GM21390 (cell line): ENCODE measurements around the gene MLYCD.

Experiments
- ATAC-seq: cut with Tn5 transposase; IDR thresholded peaks from one replicate; pipeline ENCODE4 v1.9.1; 2021; ENCODE audit not compliant: unreplicated experiment

Gene MLYCD

DNA sequence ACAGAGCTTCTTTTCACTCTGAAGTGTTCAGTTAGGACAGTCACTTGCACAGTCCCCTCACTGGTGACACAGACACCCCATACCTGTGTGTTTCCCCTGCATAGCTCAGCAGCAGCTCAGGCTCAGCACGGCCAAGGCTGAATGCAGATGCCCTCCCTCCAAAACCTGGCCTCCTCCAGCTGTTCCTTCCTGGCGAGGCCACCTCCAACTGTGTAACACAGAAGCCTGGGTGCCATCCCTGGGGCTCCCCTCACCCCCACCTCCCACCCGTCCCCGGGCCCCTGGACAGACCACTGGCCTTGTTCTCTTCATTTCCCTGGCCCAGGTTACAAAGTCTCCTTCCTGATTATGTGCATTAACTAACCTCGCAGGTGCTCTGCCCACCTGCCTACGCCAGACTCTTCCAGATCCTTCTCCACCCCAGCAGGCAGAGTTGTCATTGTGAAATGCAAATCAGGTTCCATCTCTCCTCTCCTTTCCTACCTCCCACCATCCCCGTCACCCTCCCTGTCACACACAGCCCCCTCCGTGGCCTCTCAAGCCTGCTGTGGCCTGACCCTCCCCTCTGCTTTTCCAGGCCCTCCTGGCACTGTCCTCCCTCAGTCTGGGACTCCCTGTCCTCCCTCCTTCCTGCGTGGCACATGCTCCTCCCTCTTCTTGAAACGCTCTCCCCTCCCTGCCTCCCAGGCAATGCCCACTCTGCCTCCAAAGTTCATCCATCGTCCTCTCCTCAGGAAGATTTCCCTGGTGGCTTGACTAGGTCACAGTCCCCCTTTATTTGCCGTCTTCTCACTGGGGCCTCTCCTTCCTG lies 26.4 kb downstream of the MLYCD start:
- no peak for ATAC-seq

DNA sequence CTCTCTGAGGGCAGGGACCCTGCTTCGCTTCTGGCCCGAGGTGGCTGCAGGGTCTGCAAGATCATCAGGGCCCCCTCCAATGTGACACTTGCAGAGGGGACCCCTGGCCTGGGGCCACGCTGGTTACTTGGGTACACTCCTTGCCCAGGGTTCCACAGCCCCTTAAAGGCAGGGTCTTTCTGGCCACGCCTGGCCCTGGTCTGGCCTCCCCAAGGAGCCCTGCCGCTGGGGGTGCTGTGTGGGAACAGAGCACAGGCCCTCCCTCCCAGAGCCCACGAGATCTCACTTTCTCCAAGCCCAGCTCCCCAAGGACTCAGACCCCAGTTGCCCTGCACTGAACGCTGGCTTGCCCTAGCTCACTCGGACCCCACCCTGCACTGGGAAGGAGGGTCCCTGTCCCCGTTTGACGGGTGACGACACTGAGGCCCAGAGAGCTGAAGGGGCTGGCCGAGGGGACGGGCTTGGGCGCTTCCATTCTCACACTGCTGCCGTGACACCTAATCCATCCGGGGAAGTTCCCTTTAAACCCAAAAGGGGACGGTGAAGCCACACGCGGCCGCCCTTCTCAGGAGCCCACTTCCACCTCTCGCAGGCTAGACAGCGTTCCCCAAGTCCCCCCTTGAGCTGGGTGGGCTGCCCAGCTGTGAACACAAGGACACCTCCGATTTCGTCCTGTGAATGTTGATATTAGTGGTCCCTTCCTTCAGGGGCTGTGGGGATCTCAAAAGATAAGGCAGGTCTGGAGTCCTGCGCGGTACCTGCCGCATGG lies 27.2 kb downstream of the MLYCD start:
- ATAC-seq = no peak

DNA sequence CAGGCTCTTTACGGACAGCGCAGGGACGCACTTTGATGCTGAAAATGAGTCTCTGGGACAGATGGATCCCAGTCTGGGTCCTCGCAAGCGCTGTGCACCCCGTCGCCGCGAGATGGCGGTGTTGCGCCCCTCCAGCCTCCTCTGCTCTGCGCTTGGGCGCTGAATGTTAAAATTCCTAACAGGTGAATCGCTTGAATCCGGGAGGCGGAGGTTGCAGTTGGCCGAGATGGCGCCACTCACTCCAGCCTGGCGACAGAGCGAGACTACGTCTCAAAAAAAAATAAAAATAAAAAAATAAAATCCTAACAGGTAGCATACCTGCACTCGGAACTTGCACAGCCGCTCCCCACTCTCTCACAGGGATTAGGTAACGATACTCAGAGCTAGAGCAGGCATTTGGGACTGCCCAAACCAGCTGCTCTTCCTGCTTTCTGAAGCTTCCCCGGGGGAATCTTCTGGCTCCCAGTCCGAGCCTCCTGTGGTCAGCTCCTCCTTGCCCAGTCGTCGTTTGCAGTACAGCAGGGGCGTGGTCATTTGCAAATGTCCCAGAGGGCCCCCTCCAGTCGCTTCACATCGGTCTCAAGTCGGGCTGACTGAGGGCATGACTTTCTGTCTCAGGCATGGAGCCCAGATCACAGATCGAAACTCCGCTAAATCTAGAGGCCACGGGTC lies 27.9 kb downstream of the MLYCD start:
- ATAC-seq = peak; percentile 64

DNA sequence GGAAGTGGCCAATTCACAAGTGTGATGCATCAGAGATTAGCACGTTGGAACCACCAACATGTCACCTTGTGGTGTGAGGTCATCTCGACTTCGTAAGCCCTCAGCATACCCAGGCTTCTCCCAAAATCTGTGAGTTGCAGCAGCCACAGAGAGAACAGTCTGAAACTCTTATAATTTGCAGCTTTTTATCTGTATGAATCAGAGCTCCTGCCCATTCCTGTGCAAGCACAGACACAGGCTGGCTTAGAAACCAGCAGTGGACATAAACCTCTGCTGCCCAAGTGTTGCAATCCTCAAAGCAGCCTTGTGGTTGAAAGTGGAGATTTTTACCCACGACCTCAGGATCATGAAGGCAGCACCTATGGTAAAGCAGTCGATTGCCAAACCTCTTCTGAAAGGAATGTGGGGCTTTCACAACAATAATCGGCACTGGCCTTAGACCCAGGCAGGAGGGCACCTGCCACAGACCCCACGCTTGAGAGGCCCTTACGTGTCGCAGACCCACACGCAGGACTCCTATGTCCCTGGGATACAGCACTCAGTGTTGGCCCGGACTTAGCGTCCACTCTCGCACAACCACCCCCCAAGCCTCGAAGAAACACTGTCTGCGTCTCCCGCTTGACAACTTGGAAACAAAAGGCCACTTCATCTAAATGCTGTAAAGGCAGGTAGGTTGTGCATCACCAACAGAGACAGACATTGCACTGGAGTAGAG lies 29.6 kb downstream of the MLYCD start:
- no peak for ATAC-seq

DNA sequence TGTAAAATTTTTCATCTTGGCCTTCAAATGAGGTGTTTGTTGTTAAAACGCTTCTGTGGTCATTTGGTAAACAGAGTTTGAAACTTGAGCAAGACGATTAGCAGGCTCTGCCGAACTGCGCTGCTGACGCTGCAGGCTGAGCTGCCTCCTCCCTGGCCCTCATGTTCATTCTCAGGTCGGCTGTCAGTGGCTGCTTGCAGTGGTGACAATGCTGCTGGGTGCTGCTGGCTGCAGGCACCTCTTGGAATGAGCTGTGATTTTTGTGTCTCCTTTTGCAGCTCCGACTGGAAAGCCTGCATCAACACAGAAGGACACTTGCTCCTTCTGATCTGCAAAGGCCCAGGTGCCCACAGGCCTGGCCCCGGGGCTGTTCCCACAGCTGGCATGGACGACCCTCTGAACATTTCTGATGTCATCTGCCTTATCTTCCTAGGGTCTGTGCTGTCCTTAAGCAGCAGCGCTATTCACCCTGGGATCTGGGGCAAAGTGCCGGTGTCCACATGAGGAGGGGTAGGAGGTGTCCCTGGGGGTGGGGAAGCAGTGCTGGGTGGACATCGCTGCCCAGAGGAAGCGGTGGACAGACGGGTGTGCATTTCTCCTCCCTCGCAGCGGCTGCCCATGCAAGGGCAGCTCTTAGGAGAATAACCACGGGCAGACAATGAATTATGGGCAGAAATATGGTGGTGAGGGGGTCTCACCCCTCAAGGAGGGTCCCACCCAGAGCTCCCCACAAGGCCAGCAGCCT lies 31.1 kb downstream of the MLYCD start:
- no peak for ATAC-seq

DNA sequence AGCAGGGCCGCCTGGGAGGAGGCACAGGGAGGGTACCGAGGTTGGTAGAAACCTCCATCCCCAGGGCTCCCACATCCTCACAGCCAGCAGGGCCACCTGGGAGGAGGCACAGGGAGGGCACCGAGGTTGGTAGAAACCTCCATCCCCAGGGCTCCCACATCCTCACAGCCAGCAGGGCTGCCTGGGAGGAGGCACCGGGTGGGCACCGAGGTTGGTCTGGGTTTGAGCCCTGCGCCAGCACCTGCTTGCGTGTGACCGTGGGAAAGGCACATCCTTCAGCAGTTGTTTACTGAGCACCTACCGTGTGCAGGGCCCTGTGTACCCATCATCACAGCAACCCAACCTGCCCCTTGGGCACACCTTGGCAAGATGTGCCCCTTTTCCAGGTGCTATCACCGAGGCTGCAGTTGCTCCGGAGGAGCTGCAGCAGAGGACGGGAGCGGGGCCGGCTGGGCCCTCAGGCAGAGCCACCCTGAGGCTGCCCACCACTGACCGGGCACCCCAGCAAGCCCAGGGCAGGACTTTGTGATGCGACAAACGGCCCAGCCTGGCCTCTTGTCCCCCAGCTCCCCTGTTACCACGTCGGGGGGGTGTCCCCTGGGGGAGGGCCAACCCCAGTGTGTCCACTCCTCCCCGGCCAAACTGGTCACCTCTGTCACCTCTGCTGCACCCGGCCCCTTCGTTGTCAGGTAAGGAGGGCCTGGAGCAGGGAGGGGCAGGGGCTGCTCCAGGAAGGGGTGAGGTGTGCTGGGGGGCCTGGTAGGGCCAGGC lies 32.0 kb downstream of the MLYCD start:
- ATAC-seq = no peak

DNA sequence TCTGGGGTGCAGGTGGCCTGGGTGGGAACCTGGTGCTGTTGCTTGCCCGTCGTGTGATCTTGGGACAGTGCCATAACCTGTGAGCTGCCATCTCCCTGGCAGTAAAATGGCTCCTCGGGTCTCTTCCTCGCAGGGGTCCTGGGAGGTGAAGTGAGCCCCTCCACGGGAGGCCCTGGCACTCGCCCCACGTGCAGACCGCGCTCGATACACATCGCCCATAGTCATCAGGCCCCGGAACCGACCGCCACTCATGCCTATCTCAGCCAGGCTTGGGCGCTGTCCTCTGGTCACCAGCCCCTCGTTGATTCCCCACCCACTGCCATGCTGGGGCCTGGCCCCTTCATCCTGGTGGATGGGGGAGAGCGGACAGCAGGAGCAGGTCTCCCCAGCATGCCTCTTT lies 32.6 kb downstream of the MLYCD start:
- ATAC-seq = no peak

DNA sequence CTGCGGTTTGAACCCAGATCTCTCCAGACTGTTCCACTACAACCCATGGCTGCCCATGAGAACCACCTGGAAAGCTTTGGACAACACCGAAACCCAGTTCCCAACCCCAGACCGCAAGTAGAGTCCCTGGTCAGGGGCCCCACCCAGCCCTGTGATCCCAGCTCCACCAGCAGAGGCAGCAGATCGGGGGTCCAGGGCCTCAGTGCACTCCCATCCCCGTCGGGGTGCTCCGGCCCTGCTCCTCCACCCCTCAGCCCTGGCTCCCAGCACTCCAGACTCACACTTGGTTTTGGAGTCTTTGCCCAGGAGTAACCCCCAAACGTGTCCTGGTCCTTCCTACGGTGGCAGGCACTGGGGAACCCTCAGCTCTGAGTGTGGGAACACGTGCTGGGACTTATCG lies 33.4 kb downstream of the MLYCD start:
- no peak for ATAC-seq

DNA sequence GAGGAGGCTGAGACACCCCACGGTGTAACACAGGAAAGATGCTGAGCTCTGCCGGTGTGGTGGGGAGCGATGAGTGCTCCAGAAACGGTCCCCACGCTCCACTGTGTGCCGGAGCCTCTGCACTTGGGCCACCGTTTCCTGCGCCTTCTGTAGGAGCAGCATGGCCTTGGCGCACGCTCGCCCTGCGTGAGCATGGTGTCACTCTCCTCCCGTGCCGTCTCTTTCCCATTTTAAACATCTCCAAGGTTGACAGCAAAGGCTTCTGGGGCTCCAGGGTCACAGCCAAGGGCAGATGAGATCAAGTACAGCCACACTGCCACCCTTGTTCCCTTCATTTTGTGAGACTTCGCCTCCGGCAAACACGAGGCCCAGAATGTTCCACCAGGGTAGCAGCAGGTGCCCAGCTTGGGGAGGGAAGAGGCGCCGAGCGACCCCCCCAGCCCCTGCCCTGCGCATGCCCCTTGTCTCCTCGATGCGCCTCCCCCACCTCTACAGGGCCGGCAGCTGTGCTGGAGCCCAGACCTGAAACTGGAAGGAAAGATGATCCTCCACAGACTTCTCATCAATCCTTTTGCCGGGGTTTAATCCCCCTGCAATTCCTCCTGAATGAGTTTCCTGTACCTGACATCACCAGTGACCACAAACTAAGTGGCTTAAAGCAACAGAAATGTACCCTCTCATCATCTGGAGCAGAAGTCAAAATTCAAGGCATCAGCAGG lies 34.2 kb downstream of the MLYCD start:
- ATAC-seq = no peak

DNA sequence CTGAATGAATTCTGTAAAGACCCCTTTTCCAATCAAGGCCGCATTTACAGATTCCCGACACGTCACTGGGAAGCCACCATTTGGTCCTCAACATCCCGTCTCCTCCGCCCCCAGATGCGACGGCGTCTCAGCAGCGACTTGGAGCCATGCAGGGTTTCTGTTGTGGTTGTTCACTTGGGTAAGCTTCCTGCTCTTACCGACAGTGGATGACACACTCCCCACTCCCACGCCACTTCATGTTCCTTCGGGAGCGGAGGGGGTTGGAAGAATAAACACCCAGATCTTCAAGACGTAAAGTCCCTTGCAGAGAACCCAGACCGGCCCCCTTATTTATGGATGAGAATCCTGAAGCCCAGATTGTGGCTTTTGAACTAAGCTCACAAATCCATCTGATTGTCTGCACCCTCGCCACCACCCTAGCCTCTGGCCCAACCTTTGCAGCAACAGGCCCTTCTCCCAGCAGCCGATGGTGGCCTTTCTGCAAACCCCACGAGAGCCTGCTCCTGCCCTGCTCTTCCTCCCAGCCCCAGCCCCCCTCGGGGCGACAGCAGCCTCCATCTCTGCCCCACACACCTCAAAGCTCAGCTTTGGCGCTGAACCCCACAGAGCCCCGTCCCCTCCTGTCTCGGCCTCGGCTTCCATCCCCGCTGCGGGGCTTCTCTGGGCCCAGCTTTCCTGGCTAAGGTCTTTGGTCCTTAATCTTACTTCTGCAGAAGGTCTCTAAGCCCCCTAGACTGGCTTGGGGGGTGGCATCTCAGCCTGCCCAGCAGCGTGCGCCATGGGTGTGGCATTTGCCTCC lies 35.2 kb downstream of the MLYCD start:
- ATAC-seq = no peak

DNA sequence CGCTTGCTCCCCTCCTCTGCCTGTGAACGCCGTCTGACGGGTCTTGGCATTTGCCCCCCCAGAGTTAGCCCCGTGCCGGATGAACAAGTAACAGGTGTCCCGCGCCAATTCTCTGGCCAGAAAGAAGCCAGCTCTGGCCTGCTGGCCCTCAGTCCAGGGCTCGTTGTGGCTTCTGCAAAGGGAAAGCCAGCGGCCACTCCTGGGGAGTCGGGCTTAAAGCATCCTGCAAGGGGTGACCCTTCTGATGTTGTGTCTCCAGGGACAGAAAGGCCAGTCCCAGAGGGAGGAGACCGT lies 35.7 kb downstream of the MLYCD start:
- ATAC-seq = no peak

DNA sequence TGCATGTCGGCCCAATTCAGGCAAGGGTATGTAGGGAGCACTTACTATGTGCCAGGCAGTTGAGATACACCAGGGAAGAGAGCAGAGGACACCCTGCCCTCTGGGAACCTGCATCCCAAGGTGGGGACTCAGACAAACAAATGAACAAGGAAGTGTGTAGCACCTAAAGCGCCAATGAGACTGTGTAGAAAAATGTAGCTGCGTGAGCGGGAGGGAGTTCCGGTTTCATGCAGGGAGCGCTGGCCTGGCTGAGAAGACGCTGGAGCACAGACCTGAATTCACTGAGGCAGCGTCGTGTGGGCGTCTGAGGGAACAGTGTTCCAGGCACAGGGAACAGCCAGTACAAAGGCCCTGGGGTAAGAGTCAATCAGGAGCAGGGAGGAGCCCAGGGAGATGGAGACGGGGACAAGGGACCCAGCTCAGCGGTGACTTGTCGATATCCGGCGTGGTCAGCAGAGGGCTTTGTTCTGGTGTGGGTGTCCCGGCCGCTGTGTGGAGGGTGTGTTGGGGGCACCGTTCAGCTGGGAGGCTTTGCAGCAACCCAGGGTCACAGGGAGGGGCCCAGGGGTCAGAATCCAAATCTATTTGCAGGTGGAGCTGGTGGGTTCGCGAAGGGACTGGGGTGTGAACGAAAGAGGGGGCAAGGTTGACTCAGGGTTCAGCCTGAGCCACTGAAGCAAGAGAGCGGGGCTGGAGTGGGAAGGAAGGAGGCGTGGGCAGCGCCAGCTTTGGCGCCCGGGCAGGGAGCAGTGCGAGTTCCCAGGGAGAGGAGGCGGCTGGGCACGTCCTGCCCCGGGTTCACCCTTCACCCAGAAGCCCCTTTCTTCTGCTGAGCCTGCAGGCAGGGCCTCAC lies 36.3 kb downstream of the MLYCD start:
- ATAC-seq = no peak

DNA sequence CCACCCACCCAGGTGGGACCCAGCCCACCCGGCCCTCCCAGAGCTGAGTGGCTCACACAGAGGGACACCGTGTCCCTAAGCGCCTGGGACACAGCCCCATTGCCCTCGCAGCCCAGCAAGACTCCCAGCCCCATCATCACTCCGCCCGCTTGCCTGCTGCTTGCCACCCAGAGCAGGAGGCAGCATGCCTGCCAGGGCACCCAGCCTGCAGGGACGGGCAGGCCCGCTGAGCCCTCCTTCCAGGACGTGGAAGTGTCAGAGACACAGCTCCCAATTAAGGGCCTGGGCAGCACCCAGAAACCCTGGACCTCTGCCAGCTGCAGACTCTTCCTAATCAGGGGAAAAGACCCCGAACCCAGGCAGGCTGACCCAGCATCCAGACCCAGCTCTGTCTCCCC lies 36.9 kb downstream of the MLYCD start:
- ATAC-seq = no peak

DNA sequence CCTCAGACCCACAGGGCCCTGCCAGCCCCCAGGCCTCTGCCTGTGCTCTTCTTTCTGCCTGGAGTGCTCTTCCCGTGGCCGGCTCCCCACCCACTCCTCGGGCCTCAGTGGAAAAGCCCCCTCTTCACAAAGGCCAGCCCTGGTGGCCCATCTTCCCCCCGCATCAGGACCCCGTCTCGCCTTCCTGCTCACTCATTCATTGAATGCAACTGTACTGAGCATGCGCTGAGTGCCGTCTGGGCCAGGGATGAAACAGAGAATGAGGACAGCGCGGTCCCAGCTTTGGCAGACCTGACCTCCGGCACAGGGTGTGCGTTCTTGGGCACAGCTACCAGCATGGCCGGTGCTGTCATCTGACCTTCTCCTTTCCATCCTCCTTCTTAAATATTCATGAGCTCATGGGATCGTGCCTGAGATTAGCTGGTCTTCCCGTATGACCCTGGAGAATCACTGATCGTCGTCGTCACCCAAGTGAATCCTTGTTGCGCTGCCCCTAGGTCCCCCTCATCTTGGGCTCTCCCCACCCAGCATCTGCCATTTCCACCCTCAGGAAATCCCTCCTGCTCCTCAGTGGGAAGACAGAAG lies 37.8 kb downstream of the MLYCD start:
- no peak for ATAC-seq

DNA sequence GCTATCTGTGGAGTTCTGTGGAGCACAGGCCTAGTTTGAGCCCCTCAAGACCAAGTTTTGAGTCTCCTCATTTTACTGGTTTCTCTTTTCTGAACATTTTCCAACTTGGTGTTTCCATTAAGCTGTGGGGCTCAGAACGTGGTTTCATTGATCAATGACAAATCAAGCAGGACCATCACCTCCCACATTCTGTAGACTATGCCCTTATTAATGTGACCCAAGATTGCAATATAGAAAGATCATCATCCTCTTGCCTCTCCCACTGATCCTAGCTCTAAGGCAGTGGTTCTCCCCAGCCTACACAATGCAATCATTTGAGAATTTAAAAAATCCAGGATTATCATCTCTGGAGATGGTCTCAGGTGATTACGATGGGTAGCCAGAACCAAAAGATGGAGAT lies 38.4 kb downstream of the MLYCD start:
- ATAC-seq = no peak

DNA sequence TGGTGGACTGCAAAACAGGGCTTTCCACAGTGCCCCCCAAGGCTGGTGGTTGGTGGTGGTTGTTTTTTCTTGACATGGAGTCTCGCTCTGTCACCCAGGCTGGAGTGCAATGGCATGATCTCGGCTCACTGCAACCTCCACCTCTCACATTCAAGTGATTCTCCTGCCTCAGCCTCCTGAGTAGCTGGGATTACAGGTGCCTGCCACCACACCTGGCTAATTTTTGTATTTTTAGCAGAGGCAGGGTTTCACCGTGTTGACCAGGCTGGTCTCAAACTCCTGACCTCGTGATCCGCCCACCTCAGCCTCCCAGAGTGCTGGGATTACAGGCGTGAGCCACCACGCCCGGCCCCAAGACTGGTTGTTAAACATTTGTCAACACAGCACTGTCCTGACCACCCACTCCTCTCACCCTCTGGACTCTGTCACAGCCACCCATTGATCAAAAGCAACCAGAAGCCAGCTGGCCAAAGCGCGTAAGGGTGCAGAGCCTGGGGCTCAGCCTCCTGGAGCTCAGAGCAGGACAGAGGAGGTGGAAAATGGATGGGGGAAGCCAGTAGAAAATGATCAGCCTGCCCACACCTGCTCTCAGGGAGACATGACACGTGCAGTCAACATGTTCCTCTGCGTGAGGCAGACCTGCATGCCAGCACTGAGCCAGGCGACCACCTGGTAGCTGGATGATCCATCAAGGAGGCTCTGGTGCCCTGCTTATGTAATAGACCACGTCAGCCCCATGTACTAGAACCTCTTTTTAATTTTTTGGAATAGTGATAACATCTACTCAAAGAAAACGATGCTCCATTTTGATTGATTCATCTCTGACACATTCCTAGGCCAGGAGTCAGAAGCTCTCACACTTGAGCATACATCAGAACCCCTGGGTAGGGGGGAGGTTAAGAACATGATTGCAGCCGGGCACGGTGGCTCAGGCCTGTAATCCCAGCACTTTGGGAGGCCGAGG lies 39.3 kb downstream of the MLYCD start:
- no peak for ATAC-seq
